Thyroid gland (tissue), 4 donors: ENCODE results near the gene PAQR5. TPM values are rescaled to one million over a fixed set of nuclear protein-coding genes. Genes with fewer than 3 reads are reported as not detected.

Experiments used
- DNase-seq, 2 donors: peaks; one replicate each; pipeline ENCODE4 v3.0.0-alpha.2; 2019
- H3K27ac ChIP-seq, 3 donors: fragments of 200-600 bp; sonication (generic); 1 replicate in 2 of 3; 2 replicates in 1 of 3; pipeline ENCODE4 v1.5.1; 2016 to 2019; ENCODE audit warnings: mild to moderate bottlenecking in 1 of 3, moderate library complexity in 1 of 3
- H3K27me3 ChIP-seq: fragments of 200-600 bp; sonication (generic); one replicate; pipeline ENCODE4 v1.5.1; 2019
- H3K36me3 ChIP-seq, 2 donors: fragments of 200-600 bp; sonication (generic); one replicate each; pipeline ENCODE4 v1.5.1; 2016 to 2019
- H3K4me1 ChIP-seq, 2 donors: fragments of 200-600 bp; sonication (generic); one replicate each; pipeline ENCODE4 v1.5.1; 2017 to 2019
- H3K4me3 ChIP-seq, 3 donors: fragments of 200-600 bp; sonication (generic); replicated peaks in 1 of 3; 1 replicate in 2 of 3; 2 replicates in 1 of 3; pipeline ENCODE4 v1.5.1; 2016; ENCODE audit warnings: mild to moderate bottlenecking in 1 of 3
- H3K9me3 ChIP-seq: fragments of 200-600 bp; sonication (generic); one replicate; pipeline ENCODE4 v1.5.1; 2017
- POLR2A ChIP-seq, 2 donors: fragments of 450-650 bp; IDR thresholded peaks; one replicate each; pipeline ENCODE4 v1.6.1; 2017; ENCODE audit warnings: antibody characterized with exemption in 2 of 2, mild to moderate bottlenecking in 2 of 2, moderate library complexity in 1 of 2
- WGBS, 2 donors: methylation state at CpG; one replicate each; pipeline ENCODE4 v1.1.5; 2017; 5-methylcytosine and 5-hydroxymethylcytosine counted together
- intact Hi-C: fragments of 100-400 bp; cut with DNase I; formaldehyde crosslinking; loops from one replicate; pipeline ENCODE4 v1.15.1; 2023
- total RNA-seq, 4 donors: library from RNA; depleted of rRNA; stranded (reverse); fragments of >200 nt; gene quantifications; one replicate each; pipeline ENCODE4 v1.2.3, GENCODE V29; 2016
- TF ChIP-seq, protein P1 (sequence below), 6 experiments: fragments of 200-600 bp in 3 of 6; fragments of 450-650 bp in 3 of 6; sonication (generic) in 3 of 6; IDR thresholded peaks; one replicate each; pipeline ENCODE4 v1.5.1; 2016 to 2019; ENCODE audit warnings: antibody characterized with exemption in 6 of 6, mild to moderate bottlenecking in 2 of 6, inconsistent platforms in 1 of 6, moderate library complexity in 1 of 6

The PAQR5 gene
- total RNA-seq, 4 donors from 2014 or later, result 0.24 to 1.5 (median 0.65) TPM

DNA sequence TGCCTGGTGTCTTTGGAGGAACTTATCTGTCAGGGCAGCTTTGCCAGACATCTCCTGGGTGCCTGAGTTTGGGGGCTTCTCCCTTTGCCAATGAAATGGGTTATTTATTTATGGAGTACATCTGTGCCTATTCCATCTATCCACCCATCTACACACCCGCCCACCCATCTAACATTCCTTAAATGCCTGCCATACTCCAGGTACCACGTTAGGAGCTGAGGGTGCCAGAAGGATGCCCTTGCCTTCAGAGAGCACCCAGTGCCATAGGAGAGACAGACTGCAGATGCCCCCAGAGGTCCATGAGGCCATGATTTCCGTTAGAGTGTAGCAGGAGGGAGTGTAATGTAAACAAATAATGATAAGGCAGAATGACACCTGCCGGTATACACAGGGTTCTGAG is 93.6 kb downstream of the PAQR5 start:
- no peaks in the 10 kb centered on the region for H3K36me3 ChIP-seq
- H3K27me3 ChIP-seq, result no peaks in the 10 kb centered on the region
- intact Hi-C loops, result loop anchor here (2.0 kb wide), 1 partner anchor 336 kb away; no protein-coding TSS in a partner anchor
- 66 to 76% methylated on average over 4 of the region's 4 CpGs for WGBS, 2 donors
- no peak overlapping the region for H3K27ac ChIP-seq
- DNase-seq, result no peak
- TF ChIP-seq, protein P1, sequence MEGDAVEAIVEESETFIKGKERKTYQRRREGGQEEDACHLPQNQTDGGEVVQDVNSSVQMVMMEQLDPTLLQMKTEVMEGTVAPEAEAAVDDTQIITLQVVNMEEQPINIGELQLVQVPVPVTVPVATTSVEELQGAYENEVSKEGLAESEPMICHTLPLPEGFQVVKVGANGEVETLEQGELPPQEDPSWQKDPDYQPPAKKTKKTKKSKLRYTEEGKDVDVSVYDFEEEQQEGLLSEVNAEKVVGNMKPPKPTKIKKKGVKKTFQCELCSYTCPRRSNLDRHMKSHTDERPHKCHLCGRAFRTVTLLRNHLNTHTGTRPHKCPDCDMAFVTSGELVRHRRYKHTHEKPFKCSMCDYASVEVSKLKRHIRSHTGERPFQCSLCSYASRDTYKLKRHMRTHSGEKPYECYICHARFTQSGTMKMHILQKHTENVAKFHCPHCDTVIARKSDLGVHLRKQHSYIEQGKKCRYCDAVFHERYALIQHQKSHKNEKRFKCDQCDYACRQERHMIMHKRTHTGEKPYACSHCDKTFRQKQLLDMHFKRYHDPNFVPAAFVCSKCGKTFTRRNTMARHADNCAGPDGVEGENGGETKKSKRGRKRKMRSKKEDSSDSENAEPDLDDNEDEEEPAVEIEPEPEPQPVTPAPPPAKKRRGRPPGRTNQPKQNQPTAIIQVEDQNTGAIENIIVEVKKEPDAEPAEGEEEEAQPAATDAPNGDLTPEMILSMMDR (IDR thresholded peaks at IDR 0.05), result no peak
- no peak for TF ChIP-seq POLR2A (IDR thresholded peaks at IDR 0.05)
- no peak overlapping the region for H3K4me3 ChIP-seq
- no peaks in the 10 kb centered on the region for H3K9me3 ChIP-seq
- H3K4me1 ChIP-seq, result peaks cover 24 to 28% of the 10 kb centered on the region in 2 donors

DNA sequence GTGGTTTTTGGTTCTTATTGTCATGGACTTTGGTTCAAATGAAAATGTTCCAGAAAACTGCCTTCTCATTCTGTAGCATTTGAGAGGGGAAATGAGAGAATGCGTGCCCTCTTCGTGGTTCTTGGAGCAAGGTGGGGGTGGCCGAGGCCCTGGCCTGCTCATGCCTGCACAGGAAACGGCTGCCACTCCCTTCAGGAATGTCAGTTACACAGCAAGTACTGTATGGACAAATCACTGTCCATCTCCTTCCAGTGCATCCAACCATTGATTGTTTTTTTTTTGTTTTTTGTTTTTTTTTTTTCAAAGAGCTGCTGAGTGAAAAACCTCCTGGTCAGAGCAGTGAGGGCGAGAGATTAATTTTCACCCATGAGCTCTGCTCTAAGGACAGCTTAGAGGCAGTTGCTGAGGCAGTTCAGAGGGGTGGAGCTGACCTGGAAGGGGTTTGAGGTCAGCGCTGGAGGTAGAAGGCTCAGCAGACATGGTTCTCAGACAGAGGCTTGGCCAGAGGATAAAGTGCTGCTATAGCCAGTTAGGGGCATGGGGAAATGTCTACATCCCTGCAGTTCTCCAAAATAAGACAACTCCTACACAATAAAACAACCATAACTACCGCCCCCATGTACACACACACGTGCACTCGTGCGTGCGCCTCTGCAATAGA is 95.2 kb downstream of the PAQR5 start:
- 32 to 37% methylated on average over 11 of the region's 11 CpGs for WGBS, 2 donors
- Histone ChIP-seq H3K4me1 (peaks cover 24 to 28% of the 10 kb centered on the region in 2 donors), H3K36me3 (no peaks in the 10 kb centered on the region), H3K27me3 (no peaks in the 10 kb centered on the region), H3K27ac (peak overlapping the region in 2 of 3 donors; percentile 39 to 47), H3K4me3 (no peak overlapping the region), H3K9me3 (no peaks in the 10 kb centered on the region)
- peak; percentile 52 to 66 for DNase-seq
- TF ChIP-seq, protein P1 (IDR thresholded peaks at IDR 0.05), result no peak
- no peak for TF ChIP-seq POLR2A (IDR thresholded peaks at IDR 0.05)
- intact Hi-C loops, result loop anchor here (2.0 kb wide), 1 partner anchor 337 kb away; no protein-coding TSS in a partner anchor

DNA sequence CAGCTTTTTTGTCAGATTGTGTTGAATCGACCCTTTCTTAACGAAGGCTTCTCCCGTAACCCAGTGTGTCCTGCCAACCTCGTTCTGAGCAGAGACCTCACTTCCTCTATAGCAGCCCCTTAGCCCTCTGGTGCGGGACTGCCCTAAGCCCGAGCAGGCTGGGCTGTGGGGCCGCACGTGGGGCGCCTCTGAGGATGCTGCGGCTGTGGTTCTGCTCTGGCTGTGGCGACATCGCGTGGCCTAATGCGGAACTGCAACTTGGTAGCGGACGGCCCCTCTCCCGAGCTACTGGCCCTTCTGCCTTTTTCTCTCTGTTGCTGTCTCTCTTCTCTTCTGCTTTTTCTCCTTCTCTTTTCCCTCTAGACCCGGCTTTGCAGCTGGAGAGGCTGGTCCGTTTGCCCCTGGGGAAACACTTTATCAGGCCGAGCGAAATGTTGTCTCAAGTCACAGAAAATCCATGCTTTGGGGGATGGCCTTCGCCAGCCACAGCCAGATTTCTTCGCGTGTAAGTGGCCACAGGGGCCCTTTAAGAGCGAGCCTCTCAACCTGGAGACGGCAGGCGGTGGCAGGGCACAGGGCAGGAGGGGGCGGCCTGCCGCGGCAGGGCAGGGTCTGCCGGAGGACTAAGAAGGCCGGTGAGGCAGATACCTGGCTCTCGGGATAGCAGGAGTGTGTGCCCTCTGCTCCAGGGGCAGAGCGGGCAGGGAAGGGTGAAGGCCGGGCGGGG is 96.0 kb downstream of the PAQR5 start:
- no peak for TF ChIP-seq POLR2A (IDR thresholded peaks at IDR 0.05)
- TF ChIP-seq, protein P1 (IDR thresholded peaks at IDR 0.05), result peak; percentile 81 to 97 (median 92)
- Histone ChIP-seq H3K27me3 (no peaks in the 10 kb centered on the region), H3K27ac (no peak overlapping the region), H3K4me3 (no peak overlapping the region), H3K4me1 (peaks cover 24 to 28% of the 10 kb centered on the region in 2 donors), H3K36me3 (no peaks in the 10 kb centered on the region), H3K9me3 (no peaks in the 10 kb centered on the region)
- WGBS, 2 donors, result 19 to 22% methylated on average over 31 to 36 of the region's 36 CpGs
- peak; percentile 77 to 85 for DNase-seq
- intact Hi-C loops, result no loop called here

DNA sequence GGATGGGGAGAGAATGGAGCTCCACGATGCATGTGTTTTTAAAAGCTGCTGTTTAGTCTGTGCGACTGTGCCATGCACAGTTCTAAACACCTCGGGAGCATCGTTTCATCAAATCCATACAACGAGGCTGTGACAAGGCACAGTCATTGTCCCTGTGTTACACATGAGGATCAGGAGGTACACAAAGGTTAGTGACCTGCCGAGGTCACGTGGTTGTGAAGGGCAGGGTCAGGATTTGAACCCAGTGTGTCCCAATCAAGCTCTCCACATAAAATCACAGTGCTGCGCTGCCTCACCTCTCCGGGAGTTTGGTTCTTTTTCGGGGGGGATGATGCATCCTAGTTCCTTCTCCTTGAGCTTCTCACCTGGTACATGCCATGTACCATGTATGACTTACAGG is 96.7 kb downstream of the PAQR5 start:
- TF ChIP-seq, protein P1 (IDR thresholded peaks at IDR 0.05), result no peak
- no peak for TF ChIP-seq POLR2A (IDR thresholded peaks at IDR 0.05)
- no peaks in the 10 kb centered on the region for H3K9me3 ChIP-seq
- no peak overlapping the region for H3K27ac ChIP-seq
- intact Hi-C loops, result no loop called here
- 79 to 89% methylated on average over 9 to 10 of the region's 10 CpGs for WGBS, 2 donors
- no peak overlapping the region for H3K4me3 ChIP-seq
- H3K36me3 ChIP-seq, result no peaks in the 10 kb centered on the region
- peaks cover 23 to 28% of the 10 kb centered on the region in 2 donors for H3K4me1 ChIP-seq
- no peak for DNase-seq
- H3K27me3 ChIP-seq, result no peaks in the 10 kb centered on the region

DNA sequence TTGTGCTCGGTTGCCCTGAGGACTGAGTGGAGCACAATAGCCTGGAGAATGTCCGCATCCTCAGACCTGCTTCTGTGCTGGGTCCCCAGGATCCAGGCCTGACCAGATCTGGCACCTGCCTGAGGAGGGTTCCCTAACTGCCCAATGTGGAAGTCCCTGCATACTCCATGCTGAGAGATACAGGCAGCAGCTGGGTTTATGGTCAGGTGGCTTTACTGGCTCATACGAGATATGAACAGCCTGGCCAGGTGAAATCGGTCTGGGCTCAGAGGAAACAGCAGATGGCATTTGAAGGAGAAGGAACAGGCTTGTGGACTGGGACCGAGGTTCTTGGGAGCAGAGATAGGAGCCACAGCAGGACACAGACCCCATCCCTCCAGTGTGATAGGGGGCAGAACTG is 97.3 kb downstream of the PAQR5 start:
- 81 to 91% methylated on average over 4 to 5 of the region's 5 CpGs for WGBS, 2 donors
- H3K27me3 ChIP-seq, result no peaks in the 10 kb centered on the region
- intact Hi-C loops, result no loop called here
- no peak overlapping the region for H3K27ac ChIP-seq
- H3K36me3 ChIP-seq, result no peaks in the 10 kb centered on the region
- no peak for DNase-seq
- TF ChIP-seq, protein P1 (IDR thresholded peaks at IDR 0.05), result no peak
- no peak for TF ChIP-seq POLR2A (IDR thresholded peaks at IDR 0.05)
- peaks cover 17 to 23% of the 10 kb centered on the region in 2 donors for H3K4me1 ChIP-seq
- H3K4me3 ChIP-seq, result no peak overlapping the region
- no peaks in the 10 kb centered on the region for H3K9me3 ChIP-seq
